HepG2 (cell line): ENCODE results near the gene RNFT2.

ENCODE experiments used
- CTCF ChIP-seq: sonication (generic); formaldehyde crosslinking; IDR thresholded peaks from 2 replicates; pipeline ENCODE4 v1.5.0; 2020; ENCODE audit warnings: mild to moderate bottlenecking, missing genetic modification reagents, moderate library complexity
- RNF2 ChIP-seq: fragments of 450-650 bp; conservative IDR thresholded peaks from 2 replicates; pipeline ENCODE4 v1.6.1; 2016; ENCODE audit warnings: low read depth
- ZNF343 ChIP-seq: sonication (generic); formaldehyde crosslinking; IDR thresholded peaks from 2 replicates; pipeline ENCODE4 v1.4.0; 2020; ENCODE audit warnings: mild to moderate bottlenecking, missing genetic modification reagents
- ZNF891 ChIP-seq: sonication (generic); formaldehyde crosslinking; IDR thresholded peaks from 2 replicates; pipeline ENCODE4 v1.5.0; 2020; ENCODE audit warnings: mild to moderate bottlenecking, missing genetic modification reagents

- TF ChIP-seq ZNF343 (no peak), CTCF (CRISPR knock-in tag) (no peak), ZNF891 (CRISPR knock-in tag) (no peak), RNF2 (no peak)
Observed at GRCh38 chr12:116881877-116882507, 143.9 kb downstream of the RNFT2 start.
